GM18526 (cell line): ENCODE data around the gene RPL38.

ENCODE experiments used
- POLR2A ChIP-seq: IDR thresholded peaks from 3 replicates; pipeline ENCODE4 v1.6.1; 2011; ENCODE audit not compliant: insufficient read length; ENCODE audit errors: extremely low read depth

RPL38 gene

GRCh38 chr17:74176546-74177001 lies 26.9 kb upstream of the RPL38 start:
- no peak for TF ChIP-seq POLR2A

GRCh38 chr17:74177018-74177450 lies 26.4 kb upstream of the RPL38 start:
- TF ChIP-seq POLR2A: no peak

- no peak for TF ChIP-seq POLR2A
These were observed 23.9 kb upstream of the RPL38 start for GRCh38 chr17:74179576-74179975.

- TF ChIP-seq POLR2A: no peak
These were observed 23.1 kb upstream of the RPL38 start for GRCh38 chr17:74180336-74180735.

- TF ChIP-seq POLR2A: no peak
These were observed 22.1 kb upstream of the RPL38 start for GRCh38 chr17:74181341-74181740.

- no peak for TF ChIP-seq POLR2A
These were observed 21.3 kb upstream of the RPL38 start for GRCh38 chr17:74182041-74182723.

GRCh38 chr17:74183411-74183810 lies 20.1 kb upstream of the RPL38 start:
- TF ChIP-seq POLR2A: no peak

- no peak for TF ChIP-seq POLR2A
These were observed 17.8 kb upstream of the RPL38 start for GRCh38 chr17:74185571-74186185.

- no peak for TF ChIP-seq POLR2A
These were observed 17.0 kb upstream of the RPL38 start for GRCh38 chr17:74186498-74186897.

GRCh38 chr17:74187761-74188160 lies 15.7 kb upstream of the RPL38 start:
- TF ChIP-seq POLR2A: no peak

- TF ChIP-seq POLR2A: no peak
These were observed 13.3 kb upstream of the RPL38 start for GRCh38 chr17:74190154-74190553.

- no peak for TF ChIP-seq POLR2A
These were observed 12.6 kb upstream of the RPL38 start for GRCh38 chr17:74190807-74191406.

GRCh38 chr17:74192950-74193781 lies 10.3 kb upstream of the RPL38 start:
- no peak for TF ChIP-seq POLR2A

- no peak for TF ChIP-seq POLR2A
These were observed 8.8 kb upstream of the RPL38 start for GRCh38 chr17:74194682-74195081.

GRCh38 chr17:74196541-74197317 lies 6.7 kb upstream of the RPL38 start:
- no peak for TF ChIP-seq POLR2A
